ENCODE results near the gene DOK6.
"Not testable (repeated sequence)": the region's sequence is repeated elsewhere in the genome, so short reads cannot be mapped to it uniquely, and the experiment has no call there.

Gene DOK6

GRCh38 chr18:69626643-69627242 lies 226.1 kb downstream of the DOK6 start:
- DNase-seq (ENCODE audit: low read depth): no peak

GRCh38 chr18:69628774-69629359 lies 228.2 kb downstream of the DOK6 start:
- no peak for DNase-seq (ENCODE audit: low read depth)

- DNase-seq (ENCODE audit: low read depth): no peak
These were observed 230.6 kb downstream of the DOK6 start for GRCh38 chr18:69631281-69631680.

GRCh38 chr18:69635482-69635881 lies 234.8 kb downstream of the DOK6 start:
- no peak for DNase-seq (ENCODE audit: low read depth)

- DNase-seq (ENCODE audit: low read depth): no peak
These were observed 236.0 kb downstream of the DOK6 start for GRCh38 chr18:69636529-69637301.

GRCh38 chr18:69638056-69638455 lies 237.4 kb downstream of the DOK6 start:
- no peak for DNase-seq (ENCODE audit: low read depth)

GRCh38 chr18:69647702-69648101 lies 247.0 kb downstream of the DOK6 start:
- DNase-seq (ENCODE audit: low read depth): no peak

- DNase-seq (ENCODE audit: low read depth): no peak
These were observed 247.8 kb downstream of the DOK6 start for GRCh38 chr18:69648486-69648885.

- DNase-seq (ENCODE audit: low read depth): no peak
These were observed 249.0 kb downstream of the DOK6 start for GRCh38 chr18:69649684-69650083.

GRCh38 chr18:69651243-69651642 lies 250.6 kb downstream of the DOK6 start:
- no peak for DNase-seq (ENCODE audit: low read depth)

- DNase-seq (ENCODE audit: low read depth): no peak
These were observed 255.1 kb downstream of the DOK6 start for GRCh38 chr18:69655816-69656215.

- no peak for DNase-seq (ENCODE audit: low read depth)
These were observed 257.4 kb downstream of the DOK6 start for GRCh38 chr18:69658103-69658502.

- DNase-seq (ENCODE audit: low read depth): no peak
These were observed 258.0 kb downstream of the DOK6 start for GRCh38 chr18:69658685-69659084.

GRCh38 chr18:69659142-69659651 lies 258.5 kb downstream of the DOK6 start:
- no peak for DNase-seq (ENCODE audit: low read depth)

GRCh38 chr18:69662090-69662489 lies 261.4 kb downstream of the DOK6 start:
- not testable (repeated sequence) for DNase-seq (ENCODE audit: low read depth)

- no peak for DNase-seq (ENCODE audit: low read depth)
These were observed 263.7 kb downstream of the DOK6 start for GRCh38 chr18:69664399-69664798.

GRCh38 chr18:69674292-69674877 lies 273.7 kb downstream of the DOK6 start:
- no peak for DNase-seq (ENCODE audit: low read depth)

- no peak for DNase-seq (ENCODE audit: low read depth)
These were observed 274.3 kb downstream of the DOK6 start for GRCh38 chr18:69674966-69675365.

- no peak for DNase-seq (ENCODE audit: low read depth)
These were observed 276.9 kb downstream of the DOK6 start for GRCh38 chr18:69677595-69677994.

- no peak for DNase-seq (ENCODE audit: low read depth)
These were observed 279.4 kb downstream of the DOK6 start for GRCh38 chr18:69680123-69680522.

- DNase-seq (ENCODE audit: low read depth): no peak
These were observed 282.5 kb downstream of the DOK6 start for GRCh38 chr18:69683176-69683575.

GRCh38 chr18:69684789-69685188 lies 284.1 kb downstream of the DOK6 start:
- no peak for DNase-seq (ENCODE audit: low read depth)

GRCh38 chr18:69686861-69687260 lies 286.2 kb downstream of the DOK6 start:
- DNase-seq (ENCODE audit: low read depth): no peak
